H1 (cell line): ENCODE data around the gene CISD2. TPM values are rescaled to one million over a fixed set of nuclear protein-coding genes. Genes with fewer than 3 reads are reported as not detected.

Source experiments
- ATF2 ChIP-seq: IDR thresholded peaks from 2 replicates; pipeline ENCODE4 v1.6.1; 2012; ENCODE audit warnings: low read length, inconsistent platforms
- CHD1 ChIP-seq: IDR thresholded peaks from 2 replicates; pipeline ENCODE4 v1.6.1; 2012; ENCODE audit warnings: low read depth, low read length, improper control_type of control experiment
- EZH2 ChIP-seq: fragments of 200-600 bp; sonication (generic); IDR thresholded peaks from 2 replicates; pipeline ENCODE4 v1.7.1; 2012; ENCODE audit warnings: low read depth, mild to moderate bottlenecking, moderate library complexity, low read length, inconsistent platforms; ENCODE audit not compliant: severe bottlenecking
- HDAC2 ChIP-seq, 2 experiments: fragments of 300-600 bp in 1 of 2; sonication (generic) in 1 of 2; IDR thresholded peaks; 2 replicates each; pipeline ENCODE4 v1.6.1; 2011 to 2012; ENCODE audit warnings: low read depth in 2 of 2, low read length in 2 of 2, mild to moderate bottlenecking in 2 of 2, moderate library complexity in 2 of 2, borderline replicate concordance in 1 of 2, inconsistent platforms in 1 of 2
- HDAC6 ChIP-seq: IDR thresholded peaks from one replicate; pipeline ENCODE4 v1.7.1; 2012; ENCODE audit warnings: low read depth, mild to moderate bottlenecking, inconsistent platforms, low read length, moderate library complexity
- JUN ChIP-seq: IDR thresholded peaks from 2 replicates; pipeline ENCODE4 v1.6.1; 2011; ENCODE audit warnings: low read depth, mild to moderate bottlenecking, improper control_type of control experiment, low read length
- KDM4A ChIP-seq: IDR thresholded peaks from one replicate; pipeline ENCODE4 v1.7.1; 2012; ENCODE audit warnings: low read depth, mild to moderate bottlenecking, moderate library complexity, low read length, inconsistent platforms; ENCODE audit not compliant: severe bottlenecking
- MAFK ChIP-seq: IDR thresholded peaks from 2 replicates; pipeline ENCODE4 v1.6.1; 2012; ENCODE audit warnings: low read depth, mild to moderate bottlenecking, improper control_type of control experiment, low read length
- MAX ChIP-seq: IDR thresholded peaks from 2 replicates; pipeline ENCODE4 v1.6.1; 2012; ENCODE audit warnings: inconsistent platforms
- NRF1 ChIP-seq: IDR thresholded peaks from 2 replicates; pipeline ENCODE4 v1.6.1; 2011; ENCODE audit warnings: mild to moderate bottlenecking, low read depth, low read length, improper control_type of control experiment
- PHF8 ChIP-seq: fragments of 200-600 bp; sonication (generic); conservative IDR thresholded peaks from 2 replicates; pipeline ENCODE4 v1.7.1; 2012; ENCODE audit warnings: low read depth, mild to moderate bottlenecking, inconsistent platforms, low read length, moderate library complexity
- POLR2A ChIP-seq, 2 experiments: IDR thresholded peaks; 1 replicate in 1 of 2; 2 replicates in 1 of 2; pipeline ENCODE4 v1.6.1; 2011; ENCODE audit warnings: low read depth in 2 of 2, low read length in 2 of 2, mild to moderate bottlenecking in 2 of 2; ENCODE audit errors: control extremely low read depth in 1 of 2
- RAD21 ChIP-seq, 2 experiments: IDR thresholded peaks in 1 of 2; conservative IDR thresholded peaks in 1 of 2; 2 replicates each; pipeline ENCODE4 v1.6.1; 2011; ENCODE audit warnings: low read depth in 2 of 2, low read length in 2 of 2, improper control_type of control experiment in 1 of 2, inconsistent platforms in 1 of 2, mild to moderate bottlenecking in 1 of 2, moderate library complexity in 1 of 2
- RFX5 ChIP-seq: IDR thresholded peaks from 2 replicates; pipeline ENCODE4 v1.6.1; 2011; ENCODE audit warnings: low read depth, low read length, improper control_type of control experiment, borderline replicate concordance
- RNF2 ChIP-seq: fragments of 200-900, 300-1000 bp; sonication (generic); IDR thresholded peaks from 2 replicates; pipeline ENCODE4 v1.7.1; 2016; ENCODE audit warnings: borderline replicate concordance, low read depth, mild to moderate bottlenecking, antibody characterized with exemption, low read length; ENCODE audit not compliant: poor library complexity, severe bottlenecking; ENCODE audit errors: missing control alignments
- SAP30 ChIP-seq: fragments of 300-600 bp; sonication (generic); IDR thresholded peaks from 2 replicates; pipeline ENCODE4 v1.7.1; 2012; ENCODE audit warnings: low read length, moderate library complexity, mild to moderate bottlenecking, inconsistent platforms; ENCODE audit not compliant: insufficient read depth, insufficient replicate concordance
- SP2 ChIP-seq: IDR thresholded peaks from 2 replicates; pipeline ENCODE4 v1.6.1; 2012; ENCODE audit warnings: mild to moderate bottlenecking, low read length, inconsistent platforms
- TAF1 ChIP-seq: IDR thresholded peaks from 2 replicates; pipeline ENCODE4 v1.6.1; 2011; ENCODE audit warnings: mild to moderate bottlenecking, low read depth, low read length
- TEAD4 ChIP-seq: IDR thresholded peaks from 2 replicates; pipeline ENCODE4 v1.6.1; 2012; ENCODE audit warnings: low read depth, low read length, inconsistent platforms, mixed read lengths
- ZNF274 ChIP-seq: IDR thresholded peaks from 2 replicates; pipeline ENCODE4 v1.7.0; 2012; ENCODE audit warnings: low read length, borderline replicate concordance; ENCODE audit errors: extremely low read depth
- polyA plus RNA-seq, 7 experiments: library from polyadenylated mRNA; depleted of rRNA in 3 of 7; stranded (reverse) in 5 of 7; unstranded in 2 of 7; fragments of >200 nt in 5 of 7; fragments of 200-250 nt in 2 of 7; gene quantifications; 1 replicate in 5 of 7; 2 replicates in 1 of 7; 4 replicates in 1 of 7; pipeline versions ENCODE4 v1.2.1 to v1.2.3, GENCODE V29; 2011 to 2013; ENCODE audit warnings: missing spikeins in 2 of 7, mixed read lengths in 2 of 7
- total RNA-seq: library from RNA; stranded (reverse); fragmentation: NEBNext Ultra II Directional; extraction: Animal tissue kit (Norgen Biotek cat#: 25700); gene quantifications from 2 replicates; pipeline ENCODE4 v1.2.1, GENCODE V29; 2021

CISD2 gene
- total and polyA plus RNA-seq, 2 of the 8 experiments (the other 6 are each of a cell fraction or from before 2014, with no cell fraction given), result 23.7 to 48.3 TPM

GRCh38 chr4:102827674-102828496, 40.9 kb upstream of the CISD2 start (continued):
- TF ChIP-seq PHF8 (peak; percentile 65), JUN (0 out of 2 replicates have a peak, but pooled peaks have one; percentile 24), MAFK (no peak), ATF2 (peak; percentile 84), RNF2 (no peak), HDAC6 (no peak), TAF1 (peak; percentile 94), MAX (peak; percentile 84), NRF1 (peak; percentile 22; the same call in 1 of the 2 replicates), TEAD4 (peak; percentile 68), CHD1 (no peak; the same call in 1 of the 2 replicates), HDAC2 (IDR thresholded peaks at IDR 0.05; ENCODE audit: borderline replicate concordance in 1 of 2, low read depth in 2 of 2, low read length in 2 of 2) (0 out of 4 replicates have a peak, but pooled peaks of 1 of the 2 experiments have one; percentile 15), RFX5 (no peak), SP2 (no peak), SAP30 (no peak), RAD21 (IDR thresholded peaks at IDR 0.05 in 1 of 2, conservative IDR thresholded peaks at IDR 0.05 in 1 of 2; ENCODE audit: low read depth in 2 of 2, low read length in 2 of 2) (peak in 1 of 2 experiments; percentile 17; a peak in 1 of 4 replicates), ZNF274 (no peak), EZH2 (no peak), KDM4A (peak; percentile 32), POLR2A (IDR thresholded peaks at IDR 0.05; ENCODE audit: control extremely low read depth in 1 of 2, low read depth in 2 of 2, low read length in 2 of 2) (peak; percentile 83 to 84)
